CD14-positive monocyte (primary cell): ENCODE measurements around the gene NEDD4L. TPM values are rescaled to one million over a fixed set of nuclear protein-coding genes. Genes with fewer than 3 reads are reported as not detected.

Source experiments
- DNase-seq, 3 donors: peaks; one replicate each; pipeline ENCODE4 v3.0.0-alpha.2; 2011 to 2022
- H2AFZ ChIP-seq: 2 replicates; pipeline ENCODE4 v1.6.0; 2012; ENCODE audit warnings: mild to moderate bottlenecking, low read depth, low read length, inconsistent platforms; ENCODE audit not compliant: insufficient read depth, poor library complexity, severe bottlenecking
- H3K27ac ChIP-seq, 2 donors: 1 replicate in 1 of 2; 2 replicates in 1 of 2; pipeline ENCODE4 v1.5.1; 2012 to 2013; ENCODE audit warnings: low read length in 2 of 2, control low read depth in 1 of 2, inconsistent platforms in 1 of 2, low read depth in 1 of 2, mild to moderate bottlenecking in 1 of 2
- H3K27me3 ChIP-seq, 2 donors: one replicate each; pipeline versions ENCODE4 v1.6.0 to v1.6.1; 2011 to 2013; ENCODE audit warnings: low read length in 2 of 2; ENCODE audit not compliant: control insufficient read depth in 2 of 2, insufficient read depth in 2 of 2
- H3K36me3 ChIP-seq, 2 donors: replicated peaks in 1 of 2; 1 replicate in 1 of 2; 2 replicates in 1 of 2; pipeline versions ENCODE4 v1.5.1 to v1.6.1; 2012 to 2013; ENCODE audit warnings: low read length in 2 of 2, control low read depth in 1 of 2, inconsistent platforms in 1 of 2, mild to moderate bottlenecking in 1 of 2; ENCODE audit not compliant: insufficient read depth in 2 of 2, control insufficient read depth in 1 of 2
- H3K4me1 ChIP-seq, 2 donors: 1 replicate in 1 of 2; 2 replicates in 1 of 2; pipeline versions ENCODE4 v1.5.1 to v1.6.1; 2012 to 2013; ENCODE audit warnings: low read length in 2 of 2, control low read depth in 1 of 2, inconsistent platforms in 1 of 2, mild to moderate bottlenecking in 1 of 2, moderate library complexity in 1 of 2; ENCODE audit not compliant: insufficient read depth in 2 of 2, control insufficient read depth in 1 of 2
- H3K4me2 ChIP-seq: replicated peaks from 2 replicates; pipeline ENCODE3; 2012; ENCODE audit warnings: low read length, moderate library complexity, mild to moderate bottlenecking; ENCODE audit not compliant: poor library complexity, severe bottlenecking; ENCODE audit errors: extremely low read depth
- H3K4me3 ChIP-seq, 3 experiments: fragments of 200-600 bp in 1 of 3; sonication (generic) in 1 of 3; replicated peaks in 1 of 3; 1 replicate in 2 of 3; 2 replicates in 1 of 3; pipeline ENCODE4 v1.5.1; 2011 to 2013; ENCODE audit warnings: low read length in 3 of 3, mild to moderate bottlenecking in 3 of 3, control low read depth in 2 of 3, low read depth in 2 of 3, inconsistent platforms in 1 of 3, moderate library complexity in 1 of 3
- H3K79me2 ChIP-seq: 2 replicates; pipeline ENCODE4 v1.6.0; 2012; ENCODE audit warnings: mild to moderate bottlenecking, control low read depth, inconsistent platforms, low read length, moderate library complexity; ENCODE audit not compliant: insufficient read depth
- H3K9ac ChIP-seq: 2 replicates; pipeline ENCODE4 v1.6.0; 2017; ENCODE audit warnings: low read length, mild to moderate bottlenecking; ENCODE audit not compliant: insufficient read depth, poor library complexity, severe bottlenecking
- H3K9me3 ChIP-seq, 2 donors: replicated peaks in 1 of 2; 1 replicate in 1 of 2; 2 replicates in 1 of 2; pipeline versions ENCODE4 v1.5.1 to v1.6.1; 2012 to 2013; ENCODE audit warnings: low read length in 2 of 2, control low read depth in 1 of 2; ENCODE audit not compliant: control insufficient read depth in 1 of 2, insufficient read depth in 1 of 2
- H4K20me1 ChIP-seq: 2 replicates; pipeline ENCODE4 v1.6.0; 2012; ENCODE audit warnings: mild to moderate bottlenecking, low read length, control low read depth, moderate library complexity; ENCODE audit not compliant: insufficient read depth
- H3K27ac Mint-ChIP-seq, 7 donors: one replicate each; pipeline ENCODE4 v1.8.0; 2020; ENCODE audit warnings: mild to moderate bottlenecking in 7 of 7, mixed read lengths in 7 of 7, moderate library complexity in 6 of 7, inconsistent platforms in 2 of 7
- H3K27me3 Mint-ChIP-seq, 3 donors: one replicate each; pipeline ENCODE4 v1.8.0; 2021 to 2022; ENCODE audit warnings: low read depth in 3 of 3, mild to moderate bottlenecking in 3 of 3, mixed read lengths in 3 of 3, moderate library complexity in 3 of 3, inconsistent platforms in 1 of 3
- H3K36me3 Mint-ChIP-seq, 2 donors: one replicate each; pipeline ENCODE4 v1.8.0; 2020; ENCODE audit warnings: mixed read lengths in 2 of 2, inconsistent platforms in 1 of 2, mild to moderate bottlenecking in 1 of 2
- H3K4me1 Mint-ChIP-seq: one replicate; pipeline ENCODE4 v1.8.0; 2020; ENCODE audit warnings: mild to moderate bottlenecking, mixed read lengths
- H3K4me3 Mint-ChIP-seq, 2 donors: one replicate each; pipeline ENCODE4 v1.8.0; 2020; ENCODE audit warnings: mild to moderate bottlenecking in 2 of 2, mixed read lengths in 2 of 2, moderate library complexity in 1 of 2
- H3K9me3 Mint-ChIP-seq, 7 donors: one replicate each; pipeline ENCODE4 v1.8.0; 2020 to 2022; ENCODE audit warnings: mixed read lengths in 7 of 7, mild to moderate bottlenecking in 6 of 7, moderate library complexity in 6 of 7, inconsistent platforms in 2 of 7
- CTCF ChIP-seq: fragments of 200-600 bp; IDR thresholded peaks from one replicate; pipeline ENCODE4 v1.8.0; 2022; ENCODE audit warnings: antibody characterized with exemption, mild to moderate bottlenecking
- WGBS: methylation state at CpG from one replicate; pipeline ENCODE4 v1.1.5; 2013; ENCODE audit warnings: missing lambda C conversion rate; ENCODE audit not compliant: insufficient coverage; 5-methylcytosine and 5-hydroxymethylcytosine counted together
- intact Hi-C, 2 donors: fragments of 100-400 bp; cut with micrococcal nuclease; formaldehyde crosslinking; loops; one replicate each; pipeline versions ENCODE4 v1.15.0 to v1.15.1; 2023
- polyA plus RNA-seq, 3 donors: library from polyadenylated mRNA; depleted of rRNA in 1 of 3; unstranded in 2 of 3; stranded (reverse) in 1 of 3; fragments of 300-500 nt in 2 of 3; fragments of >200 nt in 1 of 3; fragmentation: Illumina TruSeq in 2 of 3; gene quantifications; 1 replicate in 2 of 3; 2 replicates in 1 of 3; pipeline ENCODE4 v1.2.3, GENCODE V29; 2012 to 2021

NEDD4L gene
- polyA plus RNA-seq, 3 donors, result 2.5 to 5.2 (median 4.5) TPM

GRCh38 chr18:58102018-58102417, 58.0 kb downstream of the NEDD4L start:
- H2AFZ ChIP-seq, result no peak overlapping the region
- Mint-ChIP-seq H3K4me3 (no peak overlapping the region), H3K27me3 (peaks cover 6 to 13% (median 11%) of the 10 kb centered on the region in 3 donors), H3K36me3 (peaks cover 0 to 2% of the 10 kb centered on the region in 2 donors), H3K4me1 (peaks cover 18% of the 10 kb centered on the region), H3K27ac (no peak overlapping the region), H3K9me3 (no peaks in the 10 kb centered on the region)
- no peak overlapping the region for H3K27ac ChIP-seq
- H3K4me2 ChIP-seq, result no peak overlapping the region
- no peaks in the 10 kb centered on the region for H3K36me3 ChIP-seq
- peaks cover 0 to 9% of the 10 kb centered on the region in 2 donors for H3K27me3 ChIP-seq
- WGBS, result no CpG with 5 or more reads among the region's 2 CpGs
- H3K79me2 ChIP-seq, result no peaks in the 10 kb centered on the region
- no peaks in the 10 kb centered on the region for H3K9me3 ChIP-seq
- no peak for DNase-seq
- peaks cover 3 to 8% of the 10 kb centered on the region in 2 donors for H3K4me1 ChIP-seq
- no peak overlapping the region for H3K9ac ChIP-seq
- no peak overlapping the region for H3K4me3 ChIP-seq
- no peaks in the 10 kb centered on the region for H4K20me1 ChIP-seq
- no peak for TF ChIP-seq CTCF
- intact Hi-C loops, result no loop called here

- H3K27me3 Mint-ChIP-seq, result peaks cover 6 to 14% (median 12%) of the 10 kb centered on the region in 3 donors
- intact Hi-C loops, result no loop called here
- Histone ChIP-seq H3K4me2 (no peak overlapping the region), H3K27me3 (peaks cover 0 to 9% of the 10 kb centered on the region in 2 donors), H3K79me2 (no peaks in the 10 kb centered on the region), H3K4me3 (no peak overlapping the region), H3K27ac (no peak overlapping the region), H3K9ac (no peak overlapping the region), H3K36me3 (no peaks in the 10 kb centered on the region), H3K4me1 (peaks cover 0 to 3% of the 10 kb centered on the region in 2 donors), H2AFZ (no peak overlapping the region), H4K20me1 (no peaks in the 10 kb centered on the region), H3K9me3 (no peaks in the 10 kb centered on the region)
- no peak overlapping the region for H3K27ac Mint-ChIP-seq
- peaks cover 14% of the 10 kb centered on the region for H3K4me1 Mint-ChIP-seq
- H3K9me3 Mint-ChIP-seq, result peaks cover 0 to 2% (median 0%) of the 10 kb centered on the region in 7 donors
- H3K4me3 Mint-ChIP-seq, result no peak overlapping the region
- no peak for DNase-seq
- WGBS, result 89% methylated on average over 3 of the region's 3 CpGs
- no peak for TF ChIP-seq CTCF
- peaks cover 0 to 2% of the 10 kb centered on the region in 2 donors for H3K36me3 Mint-ChIP-seq
Observed at GRCh38 chr18:58102875-58103274, 58.8 kb downstream of the NEDD4L start.
